H1 (cell line): Measurements from ENCODE around the gene SHCBP1L. TPM values are rescaled to one million over a fixed set of nuclear protein-coding genes. Genes with fewer than 3 reads are reported as not detected.

ENCODE experiments used
- CTCF ChIA-PET: fragments of 300-600 bp; sonication (Branson Sonifier 250); formaldehyde crosslinking; loops from one replicate; lab custom pipeline; 2021; ENCODE audit not compliant: partially characterized antibody; lab: Charles Lee
- POLR2A ChIA-PET: fragments of 300-600 bp; sonication (Branson Sonifier 250); formaldehyde crosslinking; loops from one replicate; lab custom pipeline; 2021; ENCODE audit warnings: inconsistent platforms; ENCODE audit not compliant: partially characterized antibody; lab: Charles Lee
- DNase-seq, 2 experiments: peaks; one replicate each; pipeline versions ENCODE4 v3.0.0 to v3.0.0-alpha.2; 2010 to 2022; ENCODE audit warnings: low spot score in 2 of 2, low read depth in 1 of 2, mixed read lengths in 1 of 2
- FAIRE-seq: peaks from 2 replicates; lab custom pipeline; 2011; peaks lifted over from hg19 to GRCh38; lab: Jason Lieb, UNC
- H2AFZ ChIP-seq: 2 replicates; pipeline ENCODE4 v1.8.1; 2012; ENCODE audit warnings: low read length, inconsistent platforms
- H2AK5ac ChIP-seq: 2 replicates; pipeline ENCODE4 v1.6.1; 2013; ENCODE audit warnings: low read depth, low read length
- H2BK120ac ChIP-seq: replicated peaks from 2 replicates; pipeline ENCODE3; 2013; ENCODE audit warnings: low read depth, low read length, inconsistent platforms
- H2BK12ac ChIP-seq: 2 replicates; pipeline ENCODE4 v1.6.1; 2013; ENCODE audit warnings: low read depth, low read length
- H2BK15ac ChIP-seq: 2 replicates; pipeline ENCODE4 v1.6.1; 2013; ENCODE audit warnings: low read length
- H2BK20ac ChIP-seq: 2 replicates; pipeline ENCODE4 v1.6.1; 2013; ENCODE audit warnings: low read length
- H2BK5ac ChIP-seq: 2 replicates; pipeline ENCODE4 v1.6.1; 2013; ENCODE audit warnings: low read depth, low read length
- H3K14ac ChIP-seq: 2 replicates; pipeline ENCODE4 v1.6.1; 2013; ENCODE audit warnings: inconsistent platforms; ENCODE audit not compliant: insufficient read length
- H3K18ac ChIP-seq: 2 replicates; pipeline ENCODE4 v1.6.1; 2013; ENCODE audit warnings: low read length; ENCODE audit errors: extremely low read depth
- H3K23ac ChIP-seq: 2 replicates; pipeline ENCODE4 v1.6.1; 2013; ENCODE audit warnings: inconsistent platforms; ENCODE audit not compliant: insufficient read length
- H3K23me2 ChIP-seq: 2 replicates; pipeline ENCODE4 v1.6.1; 2013; ENCODE audit warnings: low read depth, low read length
- H3K27ac ChIP-seq: 2 replicates; pipeline ENCODE4 v1.6.1; 2011; ENCODE audit warnings: low read depth, low read length, inconsistent platforms
- H3K27me3 ChIP-seq, 4 experiments: replicated peaks in 1 of 4; 1 replicate in 1 of 4; 2 replicates in 3 of 4; pipeline versions ENCODE4 v1.6.1 to v1.8.1; 2011 to 2013; ENCODE audit warnings: low read length in 3 of 4, mild to moderate bottlenecking in 3 of 4, inconsistent platforms in 2 of 4, mixed read lengths in 2 of 4, moderate library complexity in 1 of 4; ENCODE audit not compliant: control insufficient read depth in 3 of 4, insufficient read depth in 3 of 4; ENCODE audit errors: extremely low read depth in 1 of 4
- H3K36me3 ChIP-seq, 4 experiments: 2 replicates each; pipeline versions ENCODE4 v1.6.1 to v1.8.1; 2011 to 2013; ENCODE audit warnings: mild to moderate bottlenecking in 4 of 4, low read length in 3 of 4, moderate library complexity in 2 of 4, control low read depth in 1 of 4, inconsistent platforms in 1 of 4; ENCODE audit not compliant: insufficient read depth in 4 of 4, control insufficient read depth in 2 of 4
- H3K4ac ChIP-seq: replicated peaks from 2 replicates; pipeline ENCODE3; 2013; ENCODE audit warnings: low read length, low read depth, mixed read lengths, inconsistent platforms; ENCODE audit not compliant: insufficient read length
- H3K4me1 ChIP-seq, 4 experiments: replicated peaks in 1 of 4; 1 replicate in 1 of 4; 2 replicates in 3 of 4; pipeline versions ENCODE4 v1.6.1 to v1.8.1; 2011 to 2013; ENCODE audit warnings: low read length in 3 of 4, inconsistent platforms in 2 of 4, mixed read lengths in 1 of 4; ENCODE audit not compliant: insufficient read depth in 4 of 4, control insufficient read depth in 3 of 4
- H3K4me2 ChIP-seq, 2 experiments: 2 replicates each; pipeline versions ENCODE4 v1.6.1 to v1.8.1; 2011 to 2013; ENCODE audit warnings: low read depth in 2 of 2, low read length in 2 of 2, control low read depth in 1 of 2, inconsistent platforms in 1 of 2, mild to moderate bottlenecking in 1 of 2; ENCODE audit not compliant: insufficient read depth in 1 of 2
- H3K4me3 ChIP-seq, 4 experiments: fragments of 200-600, 300-600 bp in 1 of 4; sonication (generic), shearing (Covaris generic), sonication (Bioruptor Twin) in 1 of 4; 2 replicates each; pipeline versions ENCODE4 v1.5.1 to v1.8.1; 2011 to 2016; ENCODE audit warnings: low read length in 4 of 4, low read depth in 3 of 4, control low read depth in 2 of 4, inconsistent platforms in 2 of 4, mild to moderate bottlenecking in 2 of 4, mixed read lengths in 1 of 4, moderate library complexity in 1 of 4; ENCODE audit not compliant: insufficient read depth in 2 of 4; ENCODE audit errors: extremely low read depth in 1 of 4
- H3K56ac ChIP-seq: replicated peaks from 2 replicates; pipeline ENCODE3; 2013; ENCODE audit warnings: low read depth, mild to moderate bottlenecking, mixed read lengths, low read length, inconsistent platforms; ENCODE audit not compliant: insufficient read length
- H3K79me1 ChIP-seq: 2 replicates; pipeline ENCODE4 v1.6.1; 2013; ENCODE audit warnings: low read depth, low read length, control low read depth
- H3K79me2 ChIP-seq, 2 experiments: 2 replicates each; pipeline versions ENCODE4 v1.6.1 to v1.8.1; 2012 to 2013; ENCODE audit warnings: low read length in 2 of 2, mild to moderate bottlenecking in 2 of 2, inconsistent platforms in 1 of 2; ENCODE audit not compliant: insufficient read depth in 2 of 2, control insufficient read depth in 1 of 2
- H3K9ac ChIP-seq, 4 experiments: replicated peaks in 1 of 4; 1 replicate in 1 of 4; 2 replicates in 3 of 4; pipeline versions ENCODE4 v1.6.1 to v1.8.1; 2011 to 2013; ENCODE audit warnings: low read depth in 3 of 4, low read length in 3 of 4, control low read depth in 2 of 4, mild to moderate bottlenecking in 2 of 4, moderate library complexity in 2 of 4, inconsistent platforms in 1 of 4; ENCODE audit errors: extremely low read depth in 1 of 4
- H3K9me3 ChIP-seq, 2 experiments: 2 replicates each; pipeline versions ENCODE4 v1.6.1 to v1.8.1; 2012 to 2013; ENCODE audit warnings: mild to moderate bottlenecking in 2 of 2, moderate library complexity in 2 of 2, control low read depth in 1 of 2, inconsistent platforms in 1 of 2, low read depth in 1 of 2, low read length in 1 of 2, mixed read lengths in 1 of 2; ENCODE audit not compliant: insufficient read depth in 2 of 2
- H4K20me1 ChIP-seq, 2 experiments: replicated peaks in 1 of 2; 2 replicates each; pipeline versions ENCODE3 to v1.8.1; 2011 to 2013; ENCODE audit warnings: inconsistent platforms in 2 of 2, low read length in 2 of 2, mild to moderate bottlenecking in 1 of 2; ENCODE audit not compliant: insufficient read depth in 2 of 2, control insufficient read depth in 1 of 2
- H4K5ac ChIP-seq: 2 replicates; pipeline ENCODE4 v1.6.1; 2013; ENCODE audit warnings: low read length, low read depth, mixed read lengths, inconsistent platforms; ENCODE audit not compliant: insufficient read length
- H4K8ac ChIP-seq: 2 replicates; pipeline ENCODE4 v1.8.0; 2013; ENCODE audit warnings: mild to moderate bottlenecking, moderate library complexity, low read length, inconsistent platforms; ENCODE audit not compliant: insufficient read depth; ENCODE audit errors: extremely low read depth
- H4K91ac ChIP-seq: replicated peaks from 2 replicates; pipeline ENCODE3; 2013; ENCODE audit warnings: low read length, mixed read lengths, inconsistent platforms; ENCODE audit not compliant: insufficient read length
- NANOG ChIP-seq: IDR thresholded peaks from 2 replicates; pipeline ENCODE4 v1.6.1; 2011; ENCODE audit warnings: low read length, low read depth, mild to moderate bottlenecking, inconsistent platforms; ENCODE audit not compliant: insufficient read depth, poor library complexity, severe bottlenecking
- WGBS, 2 experiments: shearing (Covaris generic) in 1 of 2; methylation state at CpG; one replicate each; pipeline versions ENCODE4 v1.1.6 to v1.1.7; 2013 to 2015; ENCODE audit warnings: low lambda C conversion rate in 2 of 2, mixed read lengths in 2 of 2, inconsistent platforms in 1 of 2, low coverage in 1 of 2, missing lambda C conversion rate in 1 of 2; ENCODE audit not compliant: insufficient replicate concordance in 2 of 2, insufficient coverage in 1 of 2, insufficient read length in 1 of 2; ENCODE audit errors: extremely low coverage in 1 of 2, missing lambda C conversion rate in 1 of 2; 5-methylcytosine and 5-hydroxymethylcytosine counted together
- polyA plus RNA-seq, 7 experiments: library from polyadenylated mRNA; depleted of rRNA in 3 of 7; stranded (reverse) in 5 of 7; unstranded in 2 of 7; fragments of >200 nt in 5 of 7; fragments of 200-250 nt in 2 of 7; gene quantifications; 1 replicate in 5 of 7; 2 replicates in 1 of 7; 4 replicates in 1 of 7; pipeline versions ENCODE4 v1.2.1 to v1.2.3, GENCODE V29; 2011 to 2013; ENCODE audit warnings: missing spikeins in 2 of 7, mixed read lengths in 2 of 7
- total RNA-seq: library from RNA; stranded (reverse); fragmentation: NEBNext Ultra II Directional; extraction: Animal tissue kit (Norgen Biotek cat#: 25700); gene quantifications from 2 replicates; pipeline ENCODE4 v1.2.1, GENCODE V29; 2021

The SHCBP1L gene
- total and polyA plus RNA-seq, 2 of the 8 experiments (the other 6 are each of a cell fraction or from before 2014, with no cell fraction given): not detected

DNA sequence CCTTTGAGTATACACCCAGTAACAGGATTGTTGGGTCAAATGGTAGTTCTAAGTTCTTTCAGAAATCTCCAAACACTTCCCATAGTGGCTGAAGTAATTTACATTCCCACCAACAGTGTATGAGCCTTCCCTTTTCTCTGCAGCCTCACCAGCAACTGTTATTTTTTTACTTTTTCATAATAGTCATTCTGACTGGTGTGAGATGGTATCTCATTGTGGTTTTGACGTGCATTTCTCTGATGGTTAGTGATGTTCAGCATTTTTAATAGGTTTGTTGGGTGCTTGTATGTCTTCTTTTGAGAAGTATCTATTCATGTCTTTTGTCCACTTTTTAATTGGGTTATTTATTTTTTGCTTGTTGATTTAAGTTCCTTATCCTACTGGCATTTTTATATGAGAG is 43.9 kb upstream of the SHCBP1L start:
- no peak for TF ChIP-seq NANOG
- H3K79me2 ChIP-seq: no peaks in the 10 kb centered on the region
- no peak overlapping the region for H3K56ac ChIP-seq
- DNase-seq: no peak
- no peak overlapping the region for H2AK5ac ChIP-seq
- H3K23me2 ChIP-seq: no peaks in the 10 kb centered on the region
- H3K4me3 ChIP-seq: no peak overlapping the region
- no peak overlapping the region for H2BK5ac ChIP-seq
- no peaks in the 10 kb centered on the region for H4K20me1 ChIP-seq
- H3K9ac ChIP-seq: no peak overlapping the region
- no peak overlapping the region for H2BK20ac ChIP-seq
- no peaks in the 10 kb centered on the region for H3K9me3 ChIP-seq
- H2BK15ac ChIP-seq: no peak overlapping the region
- no peak overlapping the region for H3K27ac ChIP-seq
- 0 out of 7 replicates have a peak, but pooled peaks cover 0 to 3% (median 0%) of the 10 kb centered on the region in 4 experiments for H3K27me3 ChIP-seq
- H4K8ac ChIP-seq: no peak overlapping the region
- no peak overlapping the region for H2AFZ ChIP-seq
- no peak overlapping the region for H4K91ac ChIP-seq
- H2BK120ac ChIP-seq: no peak overlapping the region
- H3K23ac ChIP-seq: no peak overlapping the region
- no peak overlapping the region for H3K18ac ChIP-seq
- no peak overlapping the region for H3K4me2 ChIP-seq
- no peak overlapping the region for H4K5ac ChIP-seq
- no peaks in the 10 kb centered on the region for H3K79me1 ChIP-seq
- ChIA-PET CTCF (interaction anchor here (0.8 to 2.0 kb wide), 3 partner anchors 11 to 23 kb away, joined by 3 to 6 read pairs (median 4); no protein-coding TSS in a partner anchor), POLR2A (no interaction called here)
- H3K14ac ChIP-seq: no peak overlapping the region
- FAIRE-seq: no peak
- WGBS, 2 experiments: 75% methylated on average over 1 of the region's 1 CpG; no CpG with 5 or more reads in 1 of the 2 experiments
- H3K36me3 ChIP-seq: no peaks in the 10 kb centered on the region
- no peaks in the 10 kb centered on the region for H3K4me1 ChIP-seq
- no peak overlapping the region for H3K4ac ChIP-seq
- H2BK12ac ChIP-seq: no peak overlapping the region
